Memory B cell (primary cell): ENCODE data around the gene CCT7.

Experiments used
- ATAC-seq: fragments of 150-1000 bp; cut with Tn5 transposase; 2 replicates; pipeline ENCODE4 v1.10.0; 2021; ENCODE audit warnings: low read depth, mild to moderate bottlenecking, moderate library complexity
- DNase-seq, 2 donors: peaks; one replicate each; pipeline ENCODE4 v3.0.0; 2022; ENCODE audit warnings: low spot score in 2 of 2
- H3K27ac Mint-ChIP-seq: one replicate; pipeline ENCODE4 v1.8.0; 2022; ENCODE audit warnings: mild to moderate bottlenecking, moderate library complexity, mixed read lengths
- H3K27me3 Mint-ChIP-seq: one replicate; pipeline ENCODE4 v1.8.0; 2022; ENCODE audit warnings: mixed read lengths
- H3K36me3 Mint-ChIP-seq: one replicate; pipeline ENCODE4 v1.8.0; 2022; ENCODE audit warnings: mild to moderate bottlenecking, mixed read lengths
- H3K4me1 Mint-ChIP-seq: one replicate; pipeline ENCODE4 v1.8.0; 2022; ENCODE audit warnings: mixed read lengths
- H3K4me3 Mint-ChIP-seq: one replicate; pipeline ENCODE4 v1.8.0; 2022; ENCODE audit warnings: mild to moderate bottlenecking, moderate library complexity, mixed read lengths
- H3K9me3 Mint-ChIP-seq: one replicate; pipeline ENCODE4 v1.8.0; 2022; ENCODE audit warnings: mixed read lengths

CCT7 gene

GRCh38 chr2:73263540-73264331 is 29.6 kb downstream of the CCT7 start:
- Mint-ChIP-seq H3K9me3 (no peaks in the 10 kb centered on the region), H3K27me3 (no peaks in the 10 kb centered on the region), H3K4me1 (peaks cover 11% of the 10 kb centered on the region), H3K4me3 (no peak overlapping the region), H3K27ac (no peak overlapping the region), H3K36me3 (peaks cover 22% of the 10 kb centered on the region)
- ATAC-seq = no peak
- no peak for DNase-seq

- peaks cover 19% of the 10 kb centered on the region for H3K36me3 Mint-ChIP-seq
- ATAC-seq = no peak
- H3K27ac Mint-ChIP-seq = no peak overlapping the region
These were observed 30.2 kb downstream of the CCT7 start for GRCh38 chr2:73264332-73264606.

GRCh38 chr2:73264783-73265182 is 30.7 kb downstream of the CCT7 start:
- H3K36me3 Mint-ChIP-seq = peaks cover 14% of the 10 kb centered on the region
- ATAC-seq (no peak), DNase-seq (no peak)
- no peak overlapping the region for H3K27ac Mint-ChIP-seq
- H3K4me1 Mint-ChIP-seq = peaks cover 12% of the 10 kb centered on the region
- no peak overlapping the region for H3K4me3 Mint-ChIP-seq
- H3K27me3 Mint-ChIP-seq = no peaks in the 10 kb centered on the region
- H3K9me3 Mint-ChIP-seq = no peaks in the 10 kb centered on the region

More at GRCh38 chr2:73264332-73264606, 30.2 kb downstream of the CCT7 start:
- Mint-ChIP-seq H3K27me3 (no peaks in the 10 kb centered on the region), H3K4me3 (no peak overlapping the region), H3K4me1 (peaks cover 11% of the 10 kb centered on the region), H3K9me3 (no peaks in the 10 kb centered on the region)
- DNase-seq = no peak

- peaks cover 16% of the 10 kb centered on the region for H3K4me1 Mint-ChIP-seq
- ATAC-seq (no peak), DNase-seq (no peak)
- H3K4me3 Mint-ChIP-seq = no peak overlapping the region
- peaks cover 14% of the 10 kb centered on the region for H3K36me3 Mint-ChIP-seq
- no peaks in the 10 kb centered on the region for H3K27me3 Mint-ChIP-seq
- H3K27ac Mint-ChIP-seq = no peak overlapping the region
- no peaks in the 10 kb centered on the region for H3K9me3 Mint-ChIP-seq
These were observed 31.4 kb downstream of the CCT7 start for GRCh38 chr2:73265298-73266060.

GRCh38 chr2:73266061-73266901 is 32.2 kb downstream of the CCT7 start:
- no peak for ATAC-seq
- H3K36me3 Mint-ChIP-seq = peaks cover 14% of the 10 kb centered on the region
- DNase-seq = no peak
- H3K27me3 Mint-ChIP-seq = no peaks in the 10 kb centered on the region
- peaks cover 21% of the 10 kb centered on the region for H3K4me1 Mint-ChIP-seq
- H3K27ac Mint-ChIP-seq = no peak overlapping the region
- no peaks in the 10 kb centered on the region for H3K9me3 Mint-ChIP-seq
- H3K4me3 Mint-ChIP-seq = no peak overlapping the region

- ATAC-seq (no peak), DNase-seq (no peak)
- H3K27ac Mint-ChIP-seq = no peak overlapping the region
- H3K9me3 Mint-ChIP-seq = no peaks in the 10 kb centered on the region
- H3K4me3 Mint-ChIP-seq = no peak overlapping the region
- H3K36me3 Mint-ChIP-seq = peaks cover 12% of the 10 kb centered on the region
- H3K4me1 Mint-ChIP-seq = peaks cover 21% of the 10 kb centered on the region
- no peaks in the 10 kb centered on the region for H3K27me3 Mint-ChIP-seq
These were observed 32.9 kb downstream of the CCT7 start for GRCh38 chr2:73267008-73267407.

- Mint-ChIP-seq H3K9me3 (no peaks in the 10 kb centered on the region), H3K27ac (no peak overlapping the region), H3K36me3 (peaks cover 9% of the 10 kb centered on the region)
These were observed 34.3 kb downstream of the CCT7 start for GRCh38 chr2:73268366-73268829.

GRCh38 chr2:73268830-73269685 is 35.0 kb downstream of the CCT7 start:
- peak; percentile 51 to 59 for DNase-seq
- no peaks in the 10 kb centered on the region for H3K27me3 Mint-ChIP-seq

More at GRCh38 chr2:73268366-73268829, 34.3 kb downstream of the CCT7 start:
- DNase-seq = no peak
- ATAC-seq = no peak
- Mint-ChIP-seq H3K27me3 (no peaks in the 10 kb centered on the region), H3K4me1 (peaks cover 21% of the 10 kb centered on the region), H3K4me3 (peak overlapping the region; percentile 72)

GRCh38 chr2:73269686-73270465 is 35.8 kb downstream of the CCT7 start:
- Mint-ChIP-seq H3K36me3 (peaks cover 9% of the 10 kb centered on the region), H3K27ac (no peak overlapping the region), H3K27me3 (no peaks in the 10 kb centered on the region), H3K9me3 (no peaks in the 10 kb centered on the region), H3K4me1 (peaks cover 21% of the 10 kb centered on the region), H3K4me3 (peak overlapping the region; percentile 72)
- ATAC-seq (no peak), DNase-seq (no peak)

More at GRCh38 chr2:73268830-73269685, 35.0 kb downstream of the CCT7 start:
- H3K9me3 Mint-ChIP-seq = no peaks in the 10 kb centered on the region
- H3K27ac Mint-ChIP-seq = no peak overlapping the region
- peak; percentile 95 for ATAC-seq
- H3K4me1 Mint-ChIP-seq = peaks cover 21% of the 10 kb centered on the region
- peak overlapping the region; percentile 54 for H3K4me3 Mint-ChIP-seq
- peaks cover 8% of the 10 kb centered on the region for H3K36me3 Mint-ChIP-seq

GRCh38 chr2:73272270-73272669 is 38.2 kb downstream of the CCT7 start:
- H3K36me3 Mint-ChIP-seq = peaks cover 6% of the 10 kb centered on the region

GRCh38 chr2:73279852-73280251 is 45.7 kb downstream of the CCT7 start:
- Mint-ChIP-seq H3K27me3 (no peaks in the 10 kb centered on the region), H3K4me1 (peaks cover 18% of the 10 kb centered on the region), H3K27ac (no peak overlapping the region), H3K36me3 (peaks cover 15% of the 10 kb centered on the region), H3K9me3 (no peaks in the 10 kb centered on the region), H3K4me3 (no peak overlapping the region)
- ATAC-seq (no peak), DNase-seq (no peak)

More at GRCh38 chr2:73272270-73272669, 38.2 kb downstream of the CCT7 start:
- H3K27ac Mint-ChIP-seq = no peak overlapping the region
- H3K4me3 Mint-ChIP-seq = no peak overlapping the region
- H3K27me3 Mint-ChIP-seq = no peaks in the 10 kb centered on the region
- ATAC-seq (no peak), DNase-seq (no peak)
- peaks cover 16% of the 10 kb centered on the region for H3K4me1 Mint-ChIP-seq
- H3K9me3 Mint-ChIP-seq = no peaks in the 10 kb centered on the region

- DNase-seq (no peak), ATAC-seq (no peak)
- H3K4me3 Mint-ChIP-seq = no peak overlapping the region
- peaks cover 31% of the 10 kb centered on the region for H3K4me1 Mint-ChIP-seq
- no peaks in the 10 kb centered on the region for H3K27me3 Mint-ChIP-seq
- H3K9me3 Mint-ChIP-seq = no peaks in the 10 kb centered on the region
- H3K27ac Mint-ChIP-seq = no peak overlapping the region
- peaks cover 15% of the 10 kb centered on the region for H3K36me3 Mint-ChIP-seq
These were observed 47.1 kb downstream of the CCT7 start for GRCh38 chr2:73281244-73281643.
